ENCODE data around the gene OR5B12.

DNA sequence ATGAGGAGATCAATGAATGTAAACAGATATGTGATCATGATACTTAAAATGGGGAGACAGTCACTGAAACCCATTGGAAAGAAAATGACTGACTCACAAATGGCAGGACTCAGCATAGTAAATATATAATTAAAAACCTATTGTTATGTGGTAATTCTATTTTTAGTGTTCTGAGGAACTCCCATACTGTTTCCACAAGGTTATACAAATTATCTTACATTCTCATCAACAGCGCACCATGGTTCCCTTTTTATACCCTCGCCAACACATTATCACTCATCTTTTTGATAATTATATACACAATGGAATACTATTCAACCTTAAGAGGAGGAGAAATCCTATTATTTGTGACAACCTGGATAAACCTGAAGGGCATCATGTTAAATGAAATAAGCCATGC, 48.8 kb upstream of the OR5B12 start:
- TF ChIP-seq POLR2AphosphoS5 (IDR thresholded peaks at IDR 0.05; ENCODE audit: low read depth, low read length) (no peak), TAF1 (IDR thresholded peaks at IDR 0.05; ENCODE audit: borderline replicate concordance, insufficient read depth, low read length) (no peak), SIN3A (IDR thresholded peaks at IDR 0.05; ENCODE audit: borderline replicate concordance, insufficient read depth, low read length) (no peak)
- TF ChIP-seq, protein P1, sequence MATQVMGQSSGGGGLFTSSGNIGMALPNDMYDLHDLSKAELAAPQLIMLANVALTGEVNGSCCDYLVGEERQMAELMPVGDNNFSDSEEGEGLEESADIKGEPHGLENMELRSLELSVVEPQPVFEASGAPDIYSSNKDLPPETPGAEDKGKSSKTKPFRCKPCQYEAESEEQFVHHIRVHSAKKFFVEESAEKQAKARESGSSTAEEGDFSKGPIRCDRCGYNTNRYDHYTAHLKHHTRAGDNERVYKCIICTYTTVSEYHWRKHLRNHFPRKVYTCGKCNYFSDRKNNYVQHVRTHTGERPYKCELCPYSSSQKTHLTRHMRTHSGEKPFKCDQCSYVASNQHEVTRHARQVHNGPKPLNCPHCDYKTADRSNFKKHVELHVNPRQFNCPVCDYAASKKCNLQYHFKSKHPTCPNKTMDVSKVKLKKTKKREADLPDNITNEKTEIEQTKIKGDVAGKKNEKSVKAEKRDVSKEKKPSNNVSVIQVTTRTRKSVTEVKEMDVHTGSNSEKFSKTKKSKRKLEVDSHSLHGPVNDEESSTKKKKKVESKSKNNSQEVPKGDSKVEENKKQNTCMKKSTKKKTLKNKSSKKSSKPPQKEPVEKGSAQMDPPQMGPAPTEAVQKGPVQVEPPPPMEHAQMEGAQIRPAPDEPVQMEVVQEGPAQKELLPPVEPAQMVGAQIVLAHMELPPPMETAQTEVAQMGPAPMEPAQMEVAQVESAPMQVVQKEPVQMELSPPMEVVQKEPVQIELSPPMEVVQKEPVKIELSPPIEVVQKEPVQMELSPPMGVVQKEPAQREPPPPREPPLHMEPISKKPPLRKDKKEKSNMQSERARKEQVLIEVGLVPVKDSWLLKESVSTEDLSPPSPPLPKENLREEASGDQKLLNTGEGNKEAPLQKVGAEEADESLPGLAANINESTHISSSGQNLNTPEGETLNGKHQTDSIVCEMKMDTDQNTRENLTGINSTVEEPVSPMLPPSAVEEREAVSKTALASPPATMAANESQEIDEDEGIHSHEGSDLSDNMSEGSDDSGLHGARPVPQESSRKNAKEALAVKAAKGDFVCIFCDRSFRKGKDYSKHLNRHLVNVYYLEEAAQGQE (IDR thresholded peaks at IDR 0.05; ENCODE audit: insufficient read depth in 1 of 2, low read depth in 2 of 2, low read length in 2 of 2) = no peak

Measured in PFSK-1 (cell line).